Muscle of back (tissue), 11 donors: ENCODE measurements around the gene SMU1. TPM values are rescaled to one million over a fixed set of nuclear protein-coding genes. Genes with fewer than 3 reads are reported as not detected.
"Not testable (repeated sequence)": the region's sequence is repeated elsewhere in the genome, so short reads cannot be mapped to it uniquely, and the experiment has no call there.

Experiments used
- DNase-seq, 3 donors: peaks; one replicate each; pipeline versions ENCODE4 v3.0.0 to v3.0.0-alpha.2; 2013
- polyA plus RNA-seq, 10 donors: library from polyadenylated mRNA; unstranded; fragments of 120-200 nt; gene quantifications; one replicate each; pipeline ENCODE4 v1.2.1, GENCODE V29; 2013; ENCODE audit not compliant: insufficient read length in 10 of 10

Gene SMU1
- polyA plus RNA-seq, 10 donors = 15.1 to 21.6 (median 18.8) TPM

DNA sequence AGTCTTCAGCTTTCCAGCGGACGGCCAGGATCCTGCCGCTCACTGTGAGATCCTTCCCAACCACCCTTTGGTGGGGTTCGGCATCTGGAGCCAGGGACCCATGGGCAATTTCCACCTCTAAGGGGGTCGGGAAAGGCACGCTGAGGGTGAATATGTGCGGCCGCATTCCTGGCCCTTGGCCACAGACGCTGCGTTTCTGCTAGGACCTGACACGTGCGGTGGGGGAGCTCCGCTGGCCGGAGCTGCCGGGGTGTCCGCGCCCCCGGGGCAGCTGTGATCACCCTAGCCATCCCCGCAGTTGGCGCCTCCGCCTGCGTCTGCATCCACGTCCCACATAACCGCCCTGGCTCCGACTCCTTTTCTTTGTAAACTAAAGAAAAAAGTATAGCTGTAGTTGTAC lies 56.7 kb downstream of the SMU1 start:
- no peak for DNase-seq

DNA sequence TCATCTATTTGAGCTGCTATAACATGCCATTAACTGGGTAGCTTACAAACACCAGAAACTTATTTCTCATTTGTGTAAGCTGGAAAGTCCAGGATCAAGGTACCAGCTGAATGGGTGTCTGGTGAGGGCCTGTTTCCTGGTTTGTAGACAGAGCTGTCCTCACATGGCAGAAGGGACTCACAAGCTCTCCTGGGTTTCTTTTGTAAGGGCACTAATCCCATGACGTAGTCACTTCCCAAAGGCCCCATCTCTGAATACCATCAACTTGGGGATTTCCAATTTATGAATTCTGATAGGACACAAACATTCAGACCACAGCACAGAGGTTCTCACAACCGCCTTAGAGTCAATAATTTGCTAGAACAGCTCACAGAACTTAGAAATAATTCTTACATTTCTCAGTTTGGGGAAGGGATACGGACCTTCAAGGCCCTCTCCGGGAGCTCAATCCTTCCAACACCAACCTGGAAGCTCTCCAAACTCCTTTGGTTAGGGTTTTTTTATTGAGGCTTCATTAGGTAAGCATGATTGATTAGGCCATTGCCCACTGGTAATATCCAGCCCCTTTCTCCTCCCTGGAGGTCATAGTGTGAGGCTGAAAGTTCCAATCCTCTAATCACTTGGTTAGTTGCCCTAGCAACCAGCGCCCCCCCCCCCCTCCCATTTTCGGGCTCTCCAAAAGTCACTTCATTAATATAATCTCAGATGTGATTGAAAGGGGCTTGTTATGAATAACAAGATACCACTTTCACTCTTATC lies 59.0 kb downstream of the SMU1 start:
- DNase-seq = no peak

DNA sequence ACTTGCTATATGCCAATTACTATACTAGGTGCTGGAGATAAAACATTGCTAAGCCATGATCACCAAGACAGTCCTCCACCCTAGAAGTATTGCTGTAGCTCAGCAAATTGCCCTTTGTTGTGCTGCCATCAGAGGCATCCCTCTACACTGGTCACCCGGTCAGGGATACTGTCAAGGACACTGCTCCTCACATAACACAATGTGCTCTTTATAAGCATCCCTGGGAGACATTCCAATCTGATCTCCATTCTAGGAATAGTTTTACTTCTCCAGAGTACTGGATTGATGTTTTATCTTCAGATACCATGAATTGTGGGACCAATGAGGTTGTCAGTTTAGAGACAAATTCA lies 61.8 kb downstream of the SMU1 start:
- no peak for DNase-seq

DNA sequence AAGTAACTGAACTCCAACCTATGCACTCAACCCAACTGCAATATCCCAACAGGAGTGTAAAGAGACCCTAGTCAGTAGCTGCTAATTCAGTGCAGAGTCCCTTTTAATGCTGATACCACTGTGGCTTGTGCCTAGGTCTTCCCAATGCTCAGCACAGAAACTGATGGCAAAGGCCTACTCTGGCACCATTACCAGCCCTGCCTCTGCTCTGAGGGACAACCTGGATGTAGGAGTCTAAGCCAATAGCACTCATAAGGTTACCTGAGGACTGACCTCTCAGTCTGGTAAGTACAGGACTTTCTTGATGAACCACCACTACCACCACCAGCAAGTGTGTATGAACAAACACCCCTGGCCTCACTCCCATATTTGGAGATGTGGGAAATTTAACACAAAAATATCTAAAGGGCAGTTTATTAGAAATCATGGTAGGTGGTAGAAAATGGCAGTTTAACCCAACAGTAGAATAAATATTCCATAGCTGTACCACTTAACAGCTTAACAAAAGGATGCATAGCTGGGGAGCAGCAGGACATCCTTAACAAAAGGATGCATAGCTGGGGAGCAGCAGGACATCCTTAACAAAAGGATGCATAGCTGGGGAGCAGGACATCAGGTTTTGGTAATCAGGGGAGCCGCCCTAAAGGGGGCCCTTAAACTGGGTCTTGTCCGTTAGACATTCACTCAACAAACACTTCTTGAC lies 62.4 kb downstream of the SMU1 start:
- no peak for DNase-seq

DNA sequence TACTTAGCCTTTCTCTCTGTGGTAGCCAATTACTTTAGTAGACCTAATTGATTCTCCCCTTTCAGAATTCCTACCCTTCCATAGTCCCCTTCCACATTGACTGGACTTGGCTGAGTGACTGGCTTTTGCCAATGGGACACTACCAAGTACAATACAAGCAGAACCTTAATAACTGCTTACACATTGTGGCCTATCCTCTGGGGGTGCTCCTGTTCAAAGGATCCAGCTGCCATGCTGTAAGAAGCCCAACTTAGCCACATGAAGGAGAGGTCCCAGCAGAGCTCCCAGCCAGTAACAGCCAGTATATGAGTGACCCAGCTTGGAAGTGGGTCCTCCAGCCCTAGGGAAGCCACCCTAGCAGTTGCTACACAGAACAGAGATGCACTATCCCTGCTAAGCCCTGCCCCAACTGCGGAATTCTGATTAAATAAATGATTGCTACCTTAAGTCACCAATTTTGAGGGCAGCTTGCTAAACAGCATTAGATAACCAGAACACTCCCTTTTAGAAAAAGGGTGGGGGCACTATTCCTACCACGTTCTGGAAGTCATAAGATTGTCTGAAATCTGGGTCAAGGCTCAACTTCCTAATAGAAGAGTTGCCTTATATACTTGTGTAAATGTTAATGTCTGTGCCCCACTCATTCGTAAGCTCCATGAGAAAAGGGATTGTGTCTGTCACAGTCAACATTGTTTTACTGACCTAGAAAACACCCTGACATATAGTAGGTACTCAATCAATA lies 64.0 kb downstream of the SMU1 start:
- DNase-seq = no peak

DNA sequence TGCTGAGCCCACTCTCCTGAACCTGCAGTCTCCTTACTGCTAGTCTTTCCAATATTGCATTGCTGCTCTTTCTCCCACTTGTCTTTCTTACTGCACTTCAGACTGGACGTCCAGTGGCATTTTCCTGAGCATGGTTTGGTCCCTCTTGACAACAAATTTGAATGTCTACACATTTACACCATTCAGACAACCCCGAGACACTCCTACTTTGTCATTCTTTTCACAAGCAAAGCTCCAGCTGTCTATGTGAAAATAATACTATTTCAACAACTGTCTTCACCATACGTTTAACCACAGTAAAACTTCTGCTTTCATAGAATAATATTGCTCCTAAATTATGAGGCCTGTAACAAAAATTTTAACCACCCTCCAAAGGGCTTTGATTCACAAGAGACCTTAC lies 64.6 kb downstream of the SMU1 start:
- DNase-seq = no peak

DNA sequence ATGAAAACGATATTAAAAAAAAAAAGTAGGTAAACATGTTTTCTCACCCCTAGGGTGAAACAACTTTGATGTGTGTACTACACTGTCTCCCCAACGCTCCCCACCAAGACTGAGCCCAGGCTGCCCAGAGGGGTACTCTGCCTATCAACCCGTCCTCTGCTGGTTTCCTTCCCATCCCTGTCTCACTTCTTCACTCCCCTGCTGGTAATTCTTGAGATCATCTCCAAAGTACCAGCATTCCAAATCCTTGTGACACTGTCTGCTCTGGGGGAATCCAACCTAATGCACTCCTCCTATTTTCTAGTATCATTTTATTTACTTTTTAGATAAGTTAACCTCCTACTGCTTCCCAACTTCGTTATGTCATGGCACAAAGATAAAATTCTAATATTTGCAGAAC lies 68.7 kb downstream of the SMU1 start:
- DNase-seq = no peak

DNA sequence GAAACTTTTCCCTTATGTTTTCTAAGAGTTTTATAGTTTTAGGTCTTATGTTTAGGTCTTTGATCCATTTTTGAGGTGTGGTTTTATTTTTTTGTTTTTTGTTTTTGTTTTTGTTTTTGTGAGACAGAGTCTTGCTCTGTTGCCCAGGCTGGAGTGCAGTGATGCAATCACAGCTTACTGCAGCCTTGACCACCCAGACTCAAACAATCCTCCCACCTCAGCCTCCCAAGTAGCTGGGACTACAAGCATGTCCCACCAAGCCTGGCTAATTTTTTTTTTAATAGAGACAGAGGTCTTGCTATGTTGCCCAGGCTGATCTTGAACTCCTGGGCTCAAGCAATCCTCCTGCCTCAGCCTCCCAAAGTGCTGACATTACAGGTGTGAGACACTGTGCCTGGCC lies 71.1 kb downstream of the SMU1 start:
- not testable (repeated sequence) for DNase-seq

DNA sequence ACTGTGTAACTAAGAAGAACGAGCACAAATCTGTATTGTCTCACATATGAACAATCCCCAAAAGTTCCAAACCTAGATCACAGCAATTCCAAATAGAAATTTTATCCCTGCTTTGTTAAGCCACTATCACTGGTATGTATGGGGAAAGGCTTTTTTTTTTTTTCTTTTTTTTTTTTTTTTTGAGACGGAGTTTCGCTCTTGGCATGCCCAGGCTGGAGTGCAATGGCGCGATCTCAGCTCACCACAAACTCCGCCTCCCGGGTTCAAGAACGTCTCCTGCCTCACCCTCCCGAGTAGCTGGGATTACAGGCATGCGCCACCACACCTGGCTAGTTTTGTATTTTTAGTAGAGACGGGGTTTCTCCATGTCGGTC lies 75.8 kb downstream of the SMU1 start:
- DNase-seq = peak in 1 of 3 donors; percentile 17

DNA sequence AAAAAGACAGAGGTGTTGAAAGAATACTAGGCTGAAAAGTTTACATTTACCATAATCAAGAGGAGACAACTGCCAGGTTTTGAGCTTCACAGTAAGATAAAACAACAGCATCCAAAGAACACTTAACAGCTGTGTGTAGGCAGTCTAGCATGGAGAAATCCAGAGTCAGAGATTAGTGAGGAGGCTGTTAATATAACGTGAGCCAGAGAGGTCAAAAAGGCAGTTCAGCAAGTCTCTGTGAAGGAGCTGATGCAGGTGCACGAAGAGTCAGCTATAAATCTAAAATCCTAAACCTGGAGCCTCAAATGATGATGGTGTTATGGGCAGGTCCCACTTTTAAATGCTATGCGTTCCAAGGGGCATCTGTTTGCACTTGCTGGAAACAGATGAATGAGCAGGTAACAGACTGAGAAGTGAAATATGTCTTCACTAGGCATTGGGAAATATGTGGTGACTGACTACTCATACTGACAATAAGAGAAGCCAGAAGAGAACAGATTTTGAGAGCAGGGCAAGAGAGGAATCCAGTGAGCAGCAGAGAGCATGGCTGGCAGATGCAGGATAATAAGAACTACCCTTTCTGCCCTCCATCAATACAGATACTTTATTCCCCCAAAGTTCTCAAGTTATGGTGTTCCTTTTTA lies 83.8 kb downstream of the SMU1 start:
- no peak for DNase-seq

DNA sequence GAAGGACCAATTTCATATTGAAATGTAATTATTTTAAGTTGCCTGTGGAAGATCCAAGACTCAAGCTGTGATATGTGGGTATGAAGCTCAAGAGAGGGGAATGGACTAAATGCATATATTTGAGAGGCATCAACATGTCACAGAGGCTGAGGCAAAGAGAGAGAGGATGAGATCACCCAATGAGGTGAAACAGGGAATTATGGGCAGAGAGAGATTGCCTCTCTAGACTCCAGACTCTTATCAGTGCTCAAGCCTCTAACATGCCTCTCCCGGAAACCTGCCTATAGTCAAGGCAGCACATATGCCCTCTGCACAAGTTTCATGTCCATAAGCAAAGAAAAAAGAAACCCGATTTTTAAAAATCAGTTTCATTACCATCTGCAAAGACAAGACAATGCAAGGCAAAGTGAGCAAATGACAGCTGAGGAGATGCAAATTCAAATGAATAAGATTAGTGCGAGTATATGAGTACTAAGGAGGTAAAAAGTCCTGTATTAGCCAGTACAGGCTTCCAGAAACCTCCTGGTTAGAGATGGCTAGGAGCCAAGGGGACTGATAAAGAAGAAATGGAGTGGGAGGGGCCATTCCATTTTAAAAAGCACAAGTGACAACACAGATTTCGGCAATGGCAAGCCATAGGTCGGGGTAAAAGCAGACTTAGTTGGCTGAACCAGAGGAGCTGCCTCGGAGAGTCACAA lies 84.4 kb downstream of the SMU1 start:
- DNase-seq = no peak

Other genes with a start within 250 kb of the SMU1 start
- gene APTX, start 75.0 kb downstream of the SMU1 start, polyA plus RNA-seq = 10 to 100 TPM; 21.0 to 28.0 (median 24.3) TPM
- gene DNAJA1, start 51.4 kb downstream of the SMU1 start, polyA plus RNA-seq = 100 to 1,000 TPM in 5 of 10 donors, 10 to 100 TPM in 5; 91.8 to 139 (median 103) TPM
- 10 to 100 TPM; 35.9 to 53.2 (median 45.7) TPM for gene B4GALT1, start 90.7 kb upstream of the SMU1 start, polyA plus RNA-seq
- not detected for gene SPINK4, start 163.5 kb upstream of the SMU1 start, polyA plus RNA-seq
- gene BAG1, start 188.0 kb upstream of the SMU1 start, polyA plus RNA-seq = 10 to 100 TPM; 62.4 to 86.8 (median 73.6) TPM
- 10 to 100 TPM; 70.3 to 84.6 (median 77.8) TPM for gene CHMP5, start 188.4 kb upstream of the SMU1 start, polyA plus RNA-seq
- gene NFX1, start 213.8 kb upstream of the SMU1 start, polyA plus RNA-seq = 10 to 100 TPM; 21.6 to 33.4 (median 27.1) TPM